Urothelium cell line (cell line): Measurements from ENCODE around the gene IGFLR1.

Source experiments
- DNase-seq: peaks from one replicate; pipeline ENCODE4 v3.0.0; 2011; ENCODE audit warnings: low spot score, mixed read lengths
- FAIRE-seq: peaks from 2 replicates; lab custom pipeline; 2011; peaks lifted over from hg19 to GRCh38; lab: Jason Lieb, UNC

The IGFLR1 gene

GRCh38 chr19:35742121-35742724 lies at the start of gene IGFLR1:
TSS of gene IGFLR1 (minus strand) at chr19:35742452. CDS start at chr19:35741180, 1,272 bp downstream.
- FAIRE-seq (no peak), DNase-seq (no peak)

DNA sequence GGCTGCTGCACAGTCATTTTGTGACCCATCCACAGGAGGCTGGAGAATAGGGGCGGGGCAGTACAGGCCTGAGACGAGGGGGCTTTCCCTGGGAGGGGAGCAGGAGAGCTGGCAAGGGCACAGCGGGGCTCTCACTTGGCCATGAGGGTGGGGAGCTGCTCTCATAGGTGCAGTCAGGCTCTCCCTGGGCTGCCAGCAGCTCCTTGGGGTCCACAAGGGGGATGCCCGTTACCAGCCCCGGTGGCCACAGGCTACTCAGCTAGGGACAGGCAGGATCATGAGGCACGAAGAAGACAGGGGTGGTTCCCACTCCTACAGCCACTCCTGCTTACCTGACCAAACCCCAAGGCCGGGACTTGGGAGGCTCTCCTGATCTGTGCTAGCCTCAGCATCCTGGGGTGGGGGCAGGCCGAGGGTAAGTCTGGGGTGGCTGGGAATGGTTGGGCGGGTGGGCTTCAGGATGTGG lies 49.6 kb upstream of the IGFLR1 start:
- no peak for FAIRE-seq

DNA sequence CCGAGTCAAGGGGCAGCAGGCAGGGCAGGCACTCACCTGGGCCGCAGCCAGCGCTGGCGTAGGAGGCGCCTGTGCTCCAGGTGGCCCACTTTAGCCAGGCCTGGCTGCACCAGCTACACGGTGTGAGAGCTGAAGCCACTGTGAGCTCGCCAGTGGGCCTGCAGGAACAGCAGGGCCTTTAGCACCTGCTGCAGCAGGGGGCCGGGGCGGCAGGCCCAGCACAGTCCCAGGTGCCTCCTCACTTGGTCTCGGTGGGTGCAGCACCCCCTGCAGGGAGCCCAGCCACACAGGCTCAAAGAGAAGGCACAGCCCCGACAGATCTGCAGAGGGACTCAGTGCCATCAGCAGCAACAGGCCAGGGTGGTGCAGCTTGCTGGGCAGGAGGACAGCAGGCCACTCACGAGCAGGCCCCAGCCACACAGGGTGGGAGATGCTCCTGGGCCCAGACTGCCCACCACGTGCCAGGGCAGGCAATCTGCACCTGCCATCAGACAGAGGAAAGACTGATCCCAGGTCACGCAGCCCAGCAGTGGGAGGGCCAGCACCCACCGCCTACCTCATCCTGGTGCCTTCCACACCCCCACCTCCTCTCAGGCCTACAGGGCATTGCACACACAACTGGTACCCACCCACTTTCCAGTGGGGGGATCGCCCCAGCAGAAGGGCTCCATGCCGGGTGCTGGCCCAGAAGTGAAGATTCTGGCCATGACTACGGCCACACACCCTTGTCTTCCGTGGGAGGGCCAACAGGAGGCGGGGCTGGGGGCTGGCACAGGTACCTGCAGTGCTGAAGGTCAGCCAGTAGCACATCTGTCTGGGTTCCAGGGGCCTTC lies 48.9 kb upstream of the IGFLR1 start:
- FAIRE-seq (no peak), DNase-seq (no peak)

More for the DNA sequence above, 49.6 kb upstream of the IGFLR1 start:
- no peak for DNase-seq

DNA sequence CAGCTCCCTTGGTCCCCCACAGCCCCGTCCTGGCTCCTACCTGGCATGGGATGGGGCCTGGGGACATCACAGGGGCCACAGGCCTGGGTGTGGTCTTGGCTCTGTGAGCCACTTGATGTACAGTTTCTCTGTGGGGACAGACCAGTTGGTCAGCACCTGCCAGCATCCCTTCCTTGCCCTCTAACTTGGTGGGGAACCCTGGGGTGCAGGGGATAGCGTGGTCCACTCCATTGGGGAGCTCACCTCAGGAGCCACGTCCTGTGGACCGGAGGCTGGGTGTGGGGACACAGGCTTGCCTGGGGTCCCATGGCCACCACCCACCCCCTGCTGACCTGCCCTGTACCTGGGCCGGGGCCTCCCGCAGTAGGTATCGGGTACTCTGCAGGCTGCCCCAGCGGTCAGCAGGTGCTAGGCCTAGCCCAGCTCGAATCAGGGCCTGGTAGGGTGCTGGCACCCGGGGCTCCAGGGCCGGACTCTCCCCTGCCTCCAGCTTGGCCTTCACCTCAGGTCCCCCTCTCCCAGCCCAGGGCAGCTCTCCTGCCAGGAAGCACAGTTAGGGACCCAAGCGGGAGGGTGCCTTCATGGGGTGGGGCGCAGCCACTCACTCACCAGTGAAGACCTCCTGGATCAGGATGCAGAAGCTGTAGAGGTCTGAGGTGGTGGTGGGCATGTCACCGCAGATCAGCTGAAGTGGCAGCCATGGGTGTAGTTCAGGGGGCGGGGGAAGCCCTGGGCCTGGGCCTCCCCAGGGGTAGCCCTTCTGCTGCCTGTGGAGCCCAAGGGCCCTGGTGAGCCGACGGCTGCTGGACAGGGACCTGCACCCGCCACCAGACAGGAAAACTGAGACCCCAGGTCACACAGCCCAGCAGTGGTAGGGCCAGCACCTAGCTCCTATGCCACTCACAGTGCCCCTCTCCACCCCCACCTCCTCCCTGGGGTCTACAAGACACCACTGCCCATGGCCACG lies 48.0 kb upstream of the IGFLR1 start:
- no peak for DNase-seq
- no peak for FAIRE-seq

GRCh38 chr19:35789195-35789977 lies 47.1 kb upstream of the IGFLR1 start:
- DNase-seq = no peak
- no peak for FAIRE-seq

DNA sequence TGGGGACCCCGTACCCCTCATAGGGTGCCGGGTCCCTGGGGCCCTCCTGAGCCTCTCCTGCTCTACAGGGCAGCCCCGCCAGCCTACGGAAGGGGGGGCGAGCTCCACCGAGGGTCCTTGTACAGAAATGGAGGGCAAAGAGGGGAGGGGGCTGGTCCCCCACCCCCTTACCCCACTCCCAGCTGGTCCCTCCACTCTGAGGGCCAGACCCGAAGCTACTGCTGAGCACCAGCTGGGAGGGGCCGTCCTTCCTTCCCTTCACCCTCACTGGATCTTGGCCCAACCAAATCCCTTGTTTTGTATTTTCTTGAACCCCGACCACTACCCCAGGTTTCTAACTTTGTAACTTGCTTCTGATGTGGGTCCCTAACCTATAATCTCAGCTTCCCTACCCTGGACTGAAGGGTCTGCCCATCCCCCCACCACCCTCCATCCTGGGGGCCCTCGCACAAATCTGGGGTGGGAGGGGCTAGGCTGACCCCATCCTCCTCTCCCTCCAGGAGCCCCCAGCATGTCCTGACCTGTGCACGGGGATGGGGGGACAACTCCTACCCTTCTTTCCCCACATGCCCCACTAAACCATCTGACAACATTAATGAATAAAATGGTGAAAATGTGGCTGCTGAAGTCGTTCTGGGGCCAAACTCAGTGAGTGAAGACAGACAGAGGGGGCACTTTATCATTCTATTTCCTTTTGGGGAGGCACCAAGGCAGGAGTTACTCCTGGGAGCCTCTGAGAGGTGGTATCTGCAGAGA lies 46.1 kb upstream of the IGFLR1 start:
- DNase-seq = no peak
- FAIRE-seq = no peak

- DNase-seq (no peak), FAIRE-seq (no peak)
Observed at GRCh38 chr19:35787227-35787799, 45.1 kb upstream of the IGFLR1 start.

DNA sequence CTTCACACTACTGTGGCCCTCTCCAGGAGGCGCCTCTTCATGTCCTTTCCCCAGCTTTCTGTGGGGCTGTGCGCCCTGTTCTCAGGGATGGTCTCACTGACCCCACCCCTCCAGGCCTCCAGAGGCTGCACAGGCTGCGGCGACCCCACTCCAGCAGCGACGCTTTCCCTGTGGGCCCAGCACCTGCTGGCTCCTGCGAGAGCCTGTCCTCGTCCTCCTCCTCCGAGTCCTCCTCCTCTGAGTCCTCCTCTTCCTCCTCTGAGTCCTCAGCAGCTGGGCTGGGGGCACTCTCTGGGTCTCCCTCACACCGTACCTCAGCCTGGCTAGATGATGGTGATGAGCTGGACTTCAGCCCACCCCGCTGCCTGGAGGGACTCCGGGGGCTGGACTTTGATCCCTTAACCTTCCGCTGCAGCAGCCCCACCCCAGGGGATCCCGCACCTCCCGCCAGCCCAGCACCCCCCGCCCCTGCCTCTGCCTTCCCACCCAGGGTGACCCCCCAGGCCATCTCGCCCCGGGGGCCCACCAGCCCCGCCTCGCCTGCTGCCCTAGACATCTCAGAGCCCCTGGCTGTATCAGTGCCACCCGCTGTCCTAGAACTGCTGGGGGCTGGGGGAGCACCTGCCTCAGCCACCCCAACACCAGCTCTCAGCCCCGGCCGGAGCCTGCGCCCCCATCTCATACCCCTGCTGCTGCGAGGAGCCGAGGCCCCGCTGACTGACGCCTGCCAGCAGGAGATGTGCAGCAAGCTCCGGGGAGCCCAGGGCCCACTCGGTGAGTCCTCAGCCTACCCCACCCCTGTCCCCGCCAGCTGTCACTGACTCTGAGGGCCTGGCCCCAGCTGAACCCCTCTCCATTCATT lies 44.3 kb upstream of the IGFLR1 start:
- FAIRE-seq (no peak), DNase-seq (no peak)

DNA sequence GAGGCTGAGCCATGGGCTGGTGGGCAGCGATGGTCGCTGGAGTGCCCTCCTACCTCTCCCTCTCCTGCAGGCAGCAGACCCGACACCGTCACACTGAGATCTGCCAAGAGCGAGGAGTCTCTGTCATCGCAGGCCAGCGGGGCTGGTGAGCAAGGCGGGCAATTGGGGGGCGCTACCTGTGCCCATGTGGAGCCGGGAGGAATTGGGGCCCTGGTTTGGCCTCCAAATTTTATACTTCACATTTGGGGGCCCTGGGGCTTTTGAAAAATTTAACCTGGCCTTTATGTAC lies 43.0 kb upstream of the IGFLR1 start:
- no peak for DNase-seq
- FAIRE-seq = no peak

- FAIRE-seq (no peak), DNase-seq (no peak)
Observed at GRCh38 chr19:35784503-35785338, 42.5 kb upstream of the IGFLR1 start.

GRCh38 chr19:35783469-35784434 lies 41.5 kb upstream of the IGFLR1 start:
- DNase-seq (no peak), FAIRE-seq (no peak)

- FAIRE-seq = no peak
Observed at GRCh38 chr19:35782589-35782988, 40.3 kb upstream of the IGFLR1 start.

DNA sequence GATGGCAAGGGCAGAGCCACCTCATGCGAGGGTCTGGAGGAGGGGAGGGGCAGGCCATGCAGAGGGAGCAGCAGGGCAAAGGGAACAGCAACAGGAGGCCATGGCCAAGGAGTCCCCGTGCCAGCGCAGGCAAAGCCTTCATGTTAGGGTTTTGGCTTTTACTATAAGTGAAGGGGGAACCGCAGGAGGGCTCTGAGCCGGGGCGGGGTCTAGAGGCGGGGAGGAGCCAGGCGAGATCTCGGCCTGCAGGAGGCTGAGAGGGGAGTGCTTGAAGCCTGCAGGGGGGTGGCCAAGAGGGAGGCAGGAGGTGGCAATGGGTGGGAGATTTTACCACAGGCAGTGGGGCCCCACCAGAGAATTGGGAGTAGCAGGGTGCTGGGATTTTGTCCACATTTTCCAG lies 39.4 kb upstream of the IGFLR1 start:
- no peak for DNase-seq
- no peak for FAIRE-seq

More at GRCh38 chr19:35782589-35782988, 40.3 kb upstream of the IGFLR1 start:
- DNase-seq = no peak

DNA sequence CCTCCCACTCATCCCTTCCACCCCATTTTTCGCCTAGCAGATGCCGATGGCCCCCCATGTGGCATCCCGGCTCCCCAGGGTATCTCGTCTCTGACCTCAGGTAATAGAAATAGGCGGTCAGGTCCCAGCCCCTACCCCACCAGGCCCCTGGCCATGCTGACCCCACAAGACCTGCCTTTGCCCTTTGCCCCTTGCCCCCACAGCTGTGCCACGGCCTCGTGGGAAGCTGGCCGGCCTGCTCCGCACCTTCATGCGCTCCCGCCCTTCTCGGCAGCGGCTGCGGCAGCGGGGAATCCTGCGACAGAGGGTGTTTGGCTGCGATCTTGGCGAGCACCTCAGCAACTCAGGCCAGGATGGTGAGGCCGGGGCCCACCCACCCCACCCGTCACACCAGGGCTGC lies 38.5 kb upstream of the IGFLR1 start:
- DNase-seq (no peak), FAIRE-seq (no peak)

DNA sequence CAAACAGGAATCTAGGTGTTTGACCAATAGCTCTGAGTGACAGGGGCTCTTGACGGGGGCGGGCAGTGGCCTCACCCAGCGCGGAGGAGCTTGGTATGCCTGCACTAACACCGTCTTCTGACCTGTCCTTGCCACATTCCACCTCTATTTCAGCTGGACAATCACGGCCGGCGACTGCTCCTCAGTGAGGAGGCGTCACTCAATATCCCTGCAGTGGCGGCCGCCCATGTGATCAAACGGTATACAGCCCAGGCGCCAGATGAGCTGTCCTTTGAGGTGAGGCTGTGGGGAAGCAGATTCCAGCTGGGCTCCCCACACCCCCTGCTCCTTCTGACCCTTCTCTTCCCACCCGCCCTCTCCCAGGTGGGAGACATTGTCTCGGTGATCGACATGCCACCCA lies 37.8 kb upstream of the IGFLR1 start:
- DNase-seq (no peak), FAIRE-seq (no peak)

DNA sequence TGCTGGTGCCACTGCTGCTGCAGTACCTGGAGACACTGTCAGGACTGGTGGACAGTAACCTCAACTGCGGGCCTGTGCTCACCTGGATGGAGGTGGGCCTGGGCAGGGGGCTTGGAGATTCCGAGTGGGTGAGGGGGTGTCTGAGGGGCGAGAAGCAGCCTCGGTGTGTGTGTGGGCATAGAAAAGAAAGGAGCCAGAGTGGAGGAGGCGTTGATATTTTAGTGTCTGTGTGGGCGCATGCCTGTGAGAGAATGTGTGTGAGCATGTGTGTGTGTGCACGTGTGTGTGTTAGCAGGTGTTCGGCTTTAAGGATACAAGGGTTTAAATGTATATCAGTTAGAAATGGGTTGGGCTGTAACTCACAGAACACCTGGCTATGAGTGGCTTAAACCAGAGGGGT lies 36.8 kb upstream of the IGFLR1 start:
- DNase-seq (no peak), FAIRE-seq (no peak)

DNA sequence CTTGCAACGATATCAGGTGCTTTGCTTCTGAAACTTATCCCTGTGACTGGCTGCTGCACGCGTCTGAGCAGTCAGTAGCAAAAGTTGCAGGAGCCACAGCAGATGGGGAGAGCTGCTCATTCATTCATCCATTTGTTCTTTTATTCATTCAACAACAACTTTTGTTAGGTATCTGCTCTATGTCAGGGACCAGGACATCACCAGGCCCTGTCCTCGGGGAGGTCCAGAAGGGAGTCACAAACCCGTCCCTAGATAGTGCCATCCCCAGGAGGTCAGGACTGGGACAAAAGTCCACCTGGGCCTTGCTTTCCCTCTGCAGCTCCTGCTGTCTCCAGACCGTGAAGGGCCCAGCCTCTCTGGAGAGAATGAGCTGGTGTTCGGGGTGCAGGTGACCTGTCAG lies 35.7 kb upstream of the IGFLR1 start:
- no peak for FAIRE-seq
- no peak for DNase-seq
